ENCODE data around the gene JPT1. TPM values are rescaled to one million over a fixed set of nuclear protein-coding genes. Genes with fewer than 3 reads are reported as not detected.

Gene JPT1
- total RNA-seq, 1 experiment from 2014 or later, result 232 TPM

Small RNAs within 50 kb of the gene (small RNA-seq; reads per million reads assigned to genes)
- not detected for gene RF00019

Other genes with a start within 250 kb of the JPT1 start
- not detected in 2 replicates for gene USH1G, start 231.3 kb downstream of the JPT1 start, total RNA-seq (2014; rRNA removed; shearing (Covaris generic))
- not detected in 2 replicates for gene OTOP2, start 230.2 kb downstream of the JPT1 start, total RNA-seq (2014; rRNA removed; shearing (Covaris generic))
- gene OTOP3, start 218.6 kb downstream of the JPT1 start, total RNA-seq (2014; rRNA removed; shearing (Covaris generic)), result not detected in 2 replicates
- gene HID1, start 181.8 kb downstream of the JPT1 start, total RNA-seq (2014; rRNA removed; shearing (Covaris generic)), result 27.5 and 36.2 TPM in 2 replicates
- 10.2 and 10.6 TPM in 2 replicates for gene CDR2L, start 166.9 kb downstream of the JPT1 start, total RNA-seq (2014; rRNA removed; shearing (Covaris generic))
- gene MRPL58, start 141.8 kb downstream of the JPT1 start, total RNA-seq (2014; rRNA removed; shearing (Covaris generic)), result 61.7 and 66.4 TPM in 2 replicates
- 127 and 169 TPM in 2 replicates for gene ATP5PD, start 107.5 kb downstream of the JPT1 start, total RNA-seq (2014; rRNA removed; shearing (Covaris generic))
- gene KCTD2, start 107.3 kb downstream of the JPT1 start, total RNA-seq (2014; rRNA removed; shearing (Covaris generic)), result 8.9 and 9.2 TPM in 2 replicates
- gene SLC16A5, start 66.6 kb downstream of the JPT1 start, total RNA-seq (2014; rRNA removed; shearing (Covaris generic)), result 231 and 264 TPM in 2 replicates
- 18.3 and 18.8 TPM in 2 replicates for gene ARMC7, start 44.5 kb downstream of the JPT1 start, total RNA-seq (2014; rRNA removed; shearing (Covaris generic))
- 206 and 233 TPM in 2 replicates for gene NT5C, start 22.8 kb downstream of the JPT1 start, total RNA-seq (2014; rRNA removed; shearing (Covaris generic))
- 151 and 169 TPM in 2 replicates for gene SUMO2, start 28.4 kb upstream of the JPT1 start, total RNA-seq (2014; rRNA removed; shearing (Covaris generic))
- gene NUP85, start 51.2 kb upstream of the JPT1 start, total RNA-seq (2014; rRNA removed; shearing (Covaris generic)), result 60.3 and 61.7 TPM in 2 replicates
- gene GGA3, start 107.1 kb upstream of the JPT1 start, total RNA-seq (2014; rRNA removed; shearing (Covaris generic)), result 16.4 and 20.7 TPM in 2 replicates
- 77.5 and 77.7 TPM in 2 replicates for gene MRPS7, start 107.4 kb upstream of the JPT1 start, total RNA-seq (2014; rRNA removed; shearing (Covaris generic))
- gene MIF4GD, start 116.7 kb upstream of the JPT1 start, total RNA-seq (2014; rRNA removed; shearing (Covaris generic)), result 22.8 and 28.8 TPM in 2 replicates
- gene SLC25A19, start 134.9 kb upstream of the JPT1 start, total RNA-seq (2014; rRNA removed; shearing (Covaris generic)), result 39.8 and 46.4 TPM in 2 replicates